ENCODE results near the gene TSTD2. TPM values are rescaled to one million over a fixed set of nuclear protein-coding genes. Genes with fewer than 3 reads are reported as not detected.

The TSTD2 gene
- 10.1 TPM for polyA plus RNA-seq (2012; ENCODE audit: missing spikeins)

- FAIRE-seq (peak; percentile 97), DNase-seq (ENCODE audit: insufficient read length) (peak; percentile 83)
- TF ChIP-seq TAF1 (IDR thresholded peaks at IDR 0.05; ENCODE audit: borderline replicate concordance, low read depth, low read length) (peak; percentile 83), POLR2AphosphoS5 (IDR thresholded peaks at IDR 0.05; ENCODE audit: low read depth, low read length) (no peak; the same call in 1 of the 2 replicates), POLR2A (IDR thresholded peaks at IDR 0.05; ENCODE audit: low read depth, low read length) (peak; percentile 89)
These were observed at the start of gene TSTD2, which contains the start of gene NCBP1 for GRCh38 chr9:97632985-97633858. Gene TSTD2, minus strand, starts transcription at chr9:97633368. Its CDS starts 5,806 bp downstream, at chr9:97627562. Gene NCBP1, plus strand, starts transcription at chr9:97633821. Its CDS starts 61 bp downstream, at chr9:97633882.

GRCh38 chr9:97682242-97682641 is 49.1 kb upstream of the TSTD2 start:
- FAIRE-seq (no peak), DNase-seq (ENCODE audit: insufficient read length) (no peak)
- TF ChIP-seq POLR2A (IDR thresholded peaks at IDR 0.05; ENCODE audit: low read depth, low read length) = no peak
- no peak for TF ChIP-seq TAF1 (IDR thresholded peaks at IDR 0.05; ENCODE audit: borderline replicate concordance, low read depth, low read length)
- no peak for TF ChIP-seq POLR2AphosphoS5 (IDR thresholded peaks at IDR 0.05; ENCODE audit: low read depth, low read length)

DNA sequence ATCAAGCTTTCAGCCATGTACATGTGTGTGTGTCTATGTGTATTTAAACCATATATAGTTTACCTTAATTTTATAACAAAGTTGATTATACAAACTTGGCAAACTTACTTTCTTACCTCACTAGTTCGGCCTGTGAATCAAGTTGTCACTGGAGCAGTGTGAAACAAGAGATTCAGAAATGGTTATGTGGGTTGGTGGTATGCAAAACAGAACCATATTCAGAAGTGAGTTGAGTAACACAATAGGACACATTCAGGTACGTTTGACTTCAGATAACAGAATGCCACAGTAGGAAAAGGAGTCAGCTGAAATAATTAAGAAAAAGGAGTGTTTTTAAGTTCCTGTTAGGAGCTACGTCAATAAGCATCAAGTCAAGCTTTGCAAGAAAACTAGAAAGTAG is 42.5 kb upstream of the TSTD2 start:
- FAIRE-seq = peak; percentile 69

DNA sequence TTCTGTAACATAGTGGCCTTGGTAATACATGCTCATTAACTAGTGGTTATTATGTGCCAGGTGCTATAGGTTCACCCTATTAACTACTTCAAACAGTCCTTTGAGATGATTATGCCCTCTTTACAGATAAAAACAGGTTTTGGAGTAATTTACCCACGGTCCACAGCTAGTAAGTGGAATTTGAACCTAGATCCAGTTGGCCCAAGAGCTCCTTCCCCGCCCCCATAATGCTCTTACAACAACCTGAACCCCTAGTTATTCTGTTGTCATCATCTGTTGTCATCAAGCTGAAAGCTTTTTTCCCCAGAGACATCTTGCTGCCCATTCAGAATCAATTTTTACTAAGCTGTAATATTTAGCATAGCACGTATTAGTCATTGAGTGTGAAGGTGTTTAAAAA is 40.8 kb upstream of the TSTD2 start:
- TF ChIP-seq TAF1 (IDR thresholded peaks at IDR 0.05; ENCODE audit: borderline replicate concordance, low read depth, low read length) (no peak), POLR2A (IDR thresholded peaks at IDR 0.05; ENCODE audit: low read depth, low read length) (no peak), POLR2AphosphoS5 (IDR thresholded peaks at IDR 0.05; ENCODE audit: low read depth, low read length) (no peak)
- DNase-seq (ENCODE audit: insufficient read length) = no peak
- FAIRE-seq = no peak

More for the DNA sequence above, 42.5 kb upstream of the TSTD2 start:
- no peak for TF ChIP-seq POLR2AphosphoS5 (IDR thresholded peaks at IDR 0.05; ENCODE audit: low read depth, low read length)
- TF ChIP-seq POLR2A (IDR thresholded peaks at IDR 0.05; ENCODE audit: low read depth, low read length) = no peak
- TF ChIP-seq TAF1 (IDR thresholded peaks at IDR 0.05; ENCODE audit: borderline replicate concordance, low read depth, low read length) = no peak
- DNase-seq (ENCODE audit: insufficient read length) = no peak

- FAIRE-seq = no peak
These were observed 39.2 kb upstream of the TSTD2 start for GRCh38 chr9:97672403-97672802.

GRCh38 chr9:97670586-97670985 is 37.4 kb upstream of the TSTD2 start:
- FAIRE-seq = no peak
- DNase-seq (ENCODE audit: insufficient read length) = no peak
- TF ChIP-seq TAF1 (IDR thresholded peaks at IDR 0.05; ENCODE audit: borderline replicate concordance, low read depth, low read length) (no peak), POLR2A (IDR thresholded peaks at IDR 0.05; ENCODE audit: low read depth, low read length) (no peak), POLR2AphosphoS5 (IDR thresholded peaks at IDR 0.05; ENCODE audit: low read depth, low read length) (no peak)

More at GRCh38 chr9:97672403-97672802, 39.2 kb upstream of the TSTD2 start:
- DNase-seq (ENCODE audit: insufficient read length) = no peak
- no peak for TF ChIP-seq TAF1 (IDR thresholded peaks at IDR 0.05; ENCODE audit: borderline replicate concordance, low read depth, low read length)
- TF ChIP-seq POLR2A (IDR thresholded peaks at IDR 0.05; ENCODE audit: low read depth, low read length) = no peak
- no peak for TF ChIP-seq POLR2AphosphoS5 (IDR thresholded peaks at IDR 0.05; ENCODE audit: low read depth, low read length)

DNA sequence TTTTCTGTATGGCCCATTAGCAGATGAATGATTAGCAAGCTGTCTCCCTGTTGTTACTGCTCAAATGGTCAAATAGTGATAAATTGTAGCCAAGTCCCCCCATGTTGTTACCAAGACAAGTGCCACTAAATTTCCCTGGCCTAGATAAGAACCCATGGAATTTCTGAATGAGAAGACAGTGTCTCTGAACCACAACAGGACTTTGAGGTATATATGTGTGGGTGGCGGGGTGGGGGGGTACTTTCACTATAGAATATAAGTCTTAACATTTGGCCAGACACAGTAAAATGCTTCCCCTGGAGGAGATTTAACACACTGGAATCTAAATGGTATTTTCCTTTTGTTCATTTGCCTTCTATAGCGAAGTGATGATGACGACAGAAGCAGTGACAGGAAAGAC is 35.3 kb upstream of the TSTD2 start:
- FAIRE-seq (no peak), DNase-seq (ENCODE audit: insufficient read length) (no peak)
- TF ChIP-seq POLR2AphosphoS5 (IDR thresholded peaks at IDR 0.05; ENCODE audit: low read depth, low read length) = no peak
- TF ChIP-seq POLR2A (IDR thresholded peaks at IDR 0.05; ENCODE audit: low read depth, low read length) = no peak
- TF ChIP-seq TAF1 (IDR thresholded peaks at IDR 0.05; ENCODE audit: borderline replicate concordance, low read depth, low read length) = no peak

DNA sequence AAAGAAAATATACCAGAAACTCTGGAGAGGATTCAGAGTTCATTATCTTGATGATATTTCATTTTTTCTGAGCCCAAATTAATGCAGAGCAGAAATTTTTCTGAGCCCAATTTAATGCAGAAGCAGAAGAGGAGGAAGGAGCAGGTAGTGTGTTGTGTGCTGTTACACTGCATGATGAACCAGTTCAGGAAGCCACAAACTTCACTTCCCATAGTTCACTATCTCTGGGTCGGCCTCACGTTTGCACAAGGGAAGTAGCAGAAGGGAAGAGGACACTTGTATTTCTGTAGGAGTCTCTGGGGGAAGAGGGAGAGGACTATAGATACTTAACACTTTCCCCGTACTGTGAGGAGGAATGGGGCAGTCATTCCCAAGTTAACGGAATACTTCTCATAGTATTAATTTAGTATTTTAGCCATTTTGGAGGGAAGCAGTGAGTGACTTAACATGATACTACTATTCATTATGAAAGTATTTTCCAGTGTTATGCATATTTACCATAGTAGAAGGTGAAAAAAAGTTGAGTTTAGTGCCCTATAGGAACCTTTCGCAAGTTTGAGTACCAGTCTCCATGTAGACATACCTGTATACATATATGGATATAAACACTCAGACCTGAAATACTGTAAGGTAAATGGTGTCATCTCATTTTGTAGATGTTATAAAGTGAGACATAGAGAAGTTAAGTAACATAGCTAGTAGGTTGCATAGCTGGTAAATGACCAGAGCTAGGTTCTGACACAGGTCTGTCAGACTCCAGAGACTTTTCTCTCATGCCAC is 33.9 kb upstream of the TSTD2 start:
- no peak for DNase-seq (ENCODE audit: insufficient read length)
- no peak for FAIRE-seq
- no peak for TF ChIP-seq POLR2A (IDR thresholded peaks at IDR 0.05; ENCODE audit: low read depth, low read length)
- TF ChIP-seq TAF1 (IDR thresholded peaks at IDR 0.05; ENCODE audit: borderline replicate concordance, low read depth, low read length) = no peak
- no peak for TF ChIP-seq POLR2AphosphoS5 (IDR thresholded peaks at IDR 0.05; ENCODE audit: low read depth, low read length)

DNA sequence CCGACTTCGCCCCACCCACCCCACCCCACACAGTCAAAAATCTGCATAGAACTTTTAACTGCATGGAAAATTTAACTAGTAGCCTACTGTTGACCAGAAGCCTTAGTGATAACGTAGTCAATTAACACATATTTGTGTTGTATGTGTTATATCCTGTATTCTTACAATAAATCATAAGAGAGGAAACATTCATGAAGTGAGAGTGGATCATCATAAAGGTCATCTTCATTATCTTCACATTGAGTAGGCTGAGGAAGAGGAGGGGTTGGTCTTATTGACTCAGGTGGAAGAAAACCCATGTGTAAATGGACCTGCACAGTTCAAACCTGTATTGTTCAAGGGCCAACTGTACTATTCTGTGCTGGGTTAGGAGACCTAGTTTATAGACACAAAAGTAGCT is 32.6 kb upstream of the TSTD2 start:
- DNase-seq (ENCODE audit: insufficient read length) = no peak
- FAIRE-seq = peak; percentile 5
- TF ChIP-seq POLR2A (IDR thresholded peaks at IDR 0.05; ENCODE audit: low read depth, low read length) (no peak), POLR2AphosphoS5 (IDR thresholded peaks at IDR 0.05; ENCODE audit: low read depth, low read length) (no peak), TAF1 (IDR thresholded peaks at IDR 0.05; ENCODE audit: borderline replicate concordance, low read depth, low read length) (no peak)

DNA sequence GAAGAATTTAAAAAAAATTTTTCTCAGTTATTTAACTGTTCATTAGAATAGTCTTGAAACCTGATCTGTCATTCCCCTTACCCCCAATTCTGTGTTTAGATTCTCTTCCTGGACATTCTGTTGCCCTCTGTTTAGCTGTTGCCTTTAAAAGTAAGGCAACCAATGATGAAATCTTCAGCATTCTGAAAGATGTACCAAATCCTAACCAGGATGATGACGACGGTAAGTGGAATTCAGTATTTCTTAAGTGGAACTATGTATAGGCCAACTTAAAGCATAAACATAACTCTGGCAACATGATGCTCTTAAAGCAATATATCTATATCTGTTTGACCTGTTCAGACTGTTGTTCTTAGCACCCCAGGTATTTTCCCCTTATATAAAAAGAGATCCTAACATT is 27.7 kb upstream of the TSTD2 start:
- no peak for FAIRE-seq
- TF ChIP-seq POLR2AphosphoS5 (IDR thresholded peaks at IDR 0.05; ENCODE audit: low read depth, low read length) (no peak), POLR2A (IDR thresholded peaks at IDR 0.05; ENCODE audit: low read depth, low read length) (no peak), TAF1 (IDR thresholded peaks at IDR 0.05; ENCODE audit: borderline replicate concordance, low read depth, low read length) (no peak)
- no peak for DNase-seq (ENCODE audit: insufficient read length)

DNA sequence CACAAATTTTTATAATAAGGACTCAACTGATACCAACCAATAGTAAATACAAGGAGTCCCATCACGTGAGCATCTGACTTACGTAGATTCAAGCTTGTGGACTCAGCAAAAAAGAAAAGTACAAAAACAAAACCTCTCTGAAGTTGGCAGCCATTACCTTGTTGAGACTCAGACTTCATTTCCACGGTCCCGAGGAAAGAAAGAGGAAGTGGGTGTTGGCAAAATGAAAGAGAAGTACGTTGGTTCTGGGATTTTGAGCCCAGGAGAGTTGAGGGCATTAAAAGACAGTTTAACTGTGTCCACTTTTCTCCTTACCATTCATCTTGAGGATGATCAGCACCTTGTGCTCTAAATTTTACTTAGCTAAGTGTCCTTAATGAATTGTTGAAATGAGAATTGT is 27.2 kb upstream of the TSTD2 start:
- TF ChIP-seq POLR2A (IDR thresholded peaks at IDR 0.05; ENCODE audit: low read depth, low read length) (no peak), POLR2AphosphoS5 (IDR thresholded peaks at IDR 0.05; ENCODE audit: low read depth, low read length) (no peak), TAF1 (IDR thresholded peaks at IDR 0.05; ENCODE audit: borderline replicate concordance, low read depth, low read length) (no peak)
- no peak for DNase-seq (ENCODE audit: insufficient read length)
- FAIRE-seq = no peak
